ENCODE data around the gene PSMD6.

Gene PSMD6

GRCh38 chr3:64042952-64043351 lies 19.7 kb upstream of the PSMD6 start:
- DNase-seq = no peak

- DNase-seq = no peak
Observed at GRCh38 chr3:64039981-64040733, 16.9 kb upstream of the PSMD6 start.

- no peak for DNase-seq
Observed at GRCh38 chr3:64039332-64039731, 16.0 kb upstream of the PSMD6 start.

- no peak for DNase-seq
Observed at GRCh38 chr3:64038253-64038767, 15.0 kb upstream of the PSMD6 start.

- DNase-seq = no peak
Observed at GRCh38 chr3:64037084-64037483, 13.8 kb upstream of the PSMD6 start.

- DNase-seq = no peak
Observed at GRCh38 chr3:64033069-64033468, 9.8 kb upstream of the PSMD6 start.

GRCh38 chr3:64031540-64032508 lies 8.5 kb upstream of the PSMD6 start:
- DNase-seq = no peak

- DNase-seq = peak; percentile 86
Observed at GRCh38 chr3:64030741-64031140, 7.4 kb upstream of the PSMD6 start.

GRCh38 chr3:64029287-64029686 lies 6.0 kb upstream of the PSMD6 start:
- no peak for DNase-seq

- DNase-seq = no peak
Observed at GRCh38 chr3:64028754-64029153, 5.5 kb upstream of the PSMD6 start.

GRCh38 chr3:64027658-64028057 lies 4.4 kb upstream of the PSMD6 start:
- DNase-seq = no peak

GRCh38 chr3:64026346-64026745 lies 3.1 kb upstream of the PSMD6 start:
- DNase-seq = no peak

GRCh38 chr3:64023861-64024223 lies 548 bp upstream of the PSMD6 start:
- DNase-seq = no peak

GRCh38 chr3:64022451-64023186 lies 675 bp downstream of the PSMD6 start:
- DNase-seq = peak; percentile 16

- no peak for DNase-seq
Observed at GRCh38 chr3:64021922-64022321, 1.4 kb downstream of the PSMD6 start.

GRCh38 chr3:64019879-64020278 lies 3.4 kb downstream of the PSMD6 start:
- DNase-seq = no peak

- no peak for DNase-seq
Observed at GRCh38 chr3:64019271-64019670, 4.0 kb downstream of the PSMD6 start.

GRCh38 chr3:64016941-64017620 lies 6.2 kb downstream of the PSMD6 start:
- no peak for DNase-seq

GRCh38 chr3:64011685-64012084 lies 11.6 kb downstream of the PSMD6 start:
- no peak for DNase-seq

- DNase-seq = no peak
Observed at GRCh38 chr3:64010199-64010598, 13.1 kb downstream of the PSMD6 start.

- DNase-seq = no peak
Observed at GRCh38 chr3:64009528-64009927, 13.8 kb downstream of the PSMD6 start.

Measured in CD4-positive, alpha-beta T cell treated with Interleukin-17A for 1 hour (primary cell).